A204.1 (cell line): ENCODE data around the gene TTC1.
"Not testable (repeated sequence)": the region's sequence is repeated elsewhere in the genome, so short reads cannot be mapped to it uniquely, and the experiment has no call there.

Source experiments
- FAIRE-seq: peaks from 2 replicates; lab custom pipeline; 2012; peaks lifted over from hg19 to GRCh38; lab: Jason Lieb, UNC

Gene TTC1

DNA sequence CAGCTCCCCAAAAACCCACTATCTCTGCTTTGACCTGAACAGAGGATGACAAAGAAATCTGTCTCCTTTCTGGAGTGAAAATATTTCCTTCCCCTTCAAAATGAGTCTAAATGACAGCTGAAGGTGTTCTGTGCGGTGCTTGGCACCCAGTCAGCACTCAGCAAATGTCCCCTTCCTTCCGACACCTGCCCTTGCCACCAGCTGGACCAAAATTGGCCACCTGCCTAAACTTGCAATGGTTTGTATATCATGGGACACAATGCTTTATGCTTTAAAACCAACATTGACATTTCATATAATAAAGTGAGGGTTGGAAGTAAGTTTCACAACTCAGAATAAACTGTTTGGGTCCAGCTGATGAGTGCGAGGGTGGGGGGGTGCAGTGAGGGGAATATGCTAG lies 7.5 kb upstream of the TTC1 start:
- no peak for FAIRE-seq

DNA sequence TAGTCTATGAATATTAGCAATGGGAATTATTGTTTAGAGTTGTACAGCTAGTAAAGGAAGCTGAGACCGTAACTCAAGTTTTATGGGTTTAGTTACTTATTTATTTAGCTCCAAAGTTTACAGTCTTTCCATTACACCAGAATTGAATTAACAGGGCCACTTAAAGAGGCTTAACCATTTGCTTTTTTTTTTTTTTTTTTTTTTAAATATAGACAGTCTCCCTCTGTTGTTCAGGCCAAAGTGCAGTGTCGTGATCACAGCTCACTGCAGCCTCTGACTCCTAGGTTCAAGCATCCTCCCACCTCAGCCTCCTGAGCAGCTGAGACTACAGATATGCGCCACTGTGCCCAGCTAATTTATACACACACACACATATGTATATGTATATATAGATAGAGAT lies 1.4 kb upstream of the TTC1 start:
- no peak for FAIRE-seq

DNA sequence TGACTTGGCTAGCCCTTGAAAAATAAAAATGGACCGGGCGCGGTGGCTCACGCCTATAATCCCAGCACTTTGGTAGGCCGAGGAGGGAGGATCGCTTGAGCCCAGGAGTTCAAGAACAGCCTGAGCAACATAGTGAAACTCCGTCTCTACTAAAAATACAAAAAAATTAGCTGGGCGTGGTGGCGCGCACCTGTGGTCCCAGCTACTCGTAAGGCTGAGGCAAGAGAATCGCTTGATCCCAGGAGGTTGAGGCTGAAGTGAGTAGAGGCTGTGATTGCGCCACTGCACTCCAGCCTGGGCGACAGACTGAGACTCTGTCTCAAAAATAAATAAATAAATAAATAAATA lies 436 bp upstream of the TTC1 start:
- not testable (repeated sequence) for FAIRE-seq

DNA sequence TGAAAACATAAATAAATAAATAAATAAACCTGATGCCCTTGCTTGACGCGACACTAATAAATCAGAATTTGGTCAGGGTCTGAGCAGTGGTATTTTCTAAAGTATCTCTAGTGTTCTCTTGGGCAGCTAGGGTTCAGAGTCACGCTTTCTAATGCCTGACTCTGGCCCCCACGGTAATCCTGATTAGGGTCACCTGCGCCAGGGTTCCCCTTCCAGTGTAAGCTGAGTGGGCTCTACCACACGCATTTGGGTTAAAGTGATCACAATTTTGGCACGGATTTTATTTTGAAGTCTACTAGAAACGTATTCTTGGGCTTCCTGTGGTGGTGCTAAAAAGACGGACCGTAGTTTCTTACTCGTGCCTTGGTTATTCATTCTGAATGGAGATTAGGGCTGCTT lies 651 bp downstream of the TTC1 start:
- no peak for FAIRE-seq

DNA sequence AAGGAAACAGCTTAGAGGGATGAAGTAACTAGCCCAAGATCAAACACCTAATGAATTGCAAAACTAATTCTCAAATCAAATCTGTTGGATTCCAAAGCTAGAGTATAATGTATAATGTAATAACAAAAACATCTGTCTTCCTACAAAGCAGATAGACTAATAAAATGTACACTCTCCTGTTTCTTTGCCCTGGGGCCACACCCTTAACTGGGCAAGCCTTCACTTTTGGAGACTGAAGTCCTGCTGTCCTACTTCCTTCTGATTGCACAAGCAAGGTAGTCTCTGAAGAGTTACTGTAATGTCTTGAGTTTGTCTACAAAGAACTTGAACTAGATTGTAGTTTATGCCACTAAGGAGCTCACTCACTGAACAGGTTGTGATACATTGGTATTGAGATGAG lies 2.5 kb downstream of the TTC1 start:
- no peak for FAIRE-seq

DNA sequence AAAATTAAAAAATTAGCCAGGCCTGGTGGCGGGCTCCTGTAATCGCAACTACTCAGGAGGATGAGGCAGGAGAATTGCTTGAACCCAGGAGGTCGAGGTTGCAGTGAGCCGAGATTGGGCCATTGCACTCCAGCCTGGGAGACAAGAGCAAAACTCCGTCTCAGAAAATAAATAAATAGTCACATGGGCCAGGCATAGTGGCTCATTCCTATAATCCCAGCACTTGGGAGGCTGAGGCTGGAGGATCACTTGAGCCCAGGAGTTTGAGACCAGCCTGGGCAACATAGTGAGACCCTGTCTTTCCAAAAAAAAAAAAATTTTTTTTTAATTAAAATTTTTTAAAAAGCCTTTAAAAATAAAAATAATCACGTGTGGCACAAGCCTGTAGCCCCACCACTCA lies 5.3 kb downstream of the TTC1 start:
- not testable (repeated sequence) for FAIRE-seq

DNA sequence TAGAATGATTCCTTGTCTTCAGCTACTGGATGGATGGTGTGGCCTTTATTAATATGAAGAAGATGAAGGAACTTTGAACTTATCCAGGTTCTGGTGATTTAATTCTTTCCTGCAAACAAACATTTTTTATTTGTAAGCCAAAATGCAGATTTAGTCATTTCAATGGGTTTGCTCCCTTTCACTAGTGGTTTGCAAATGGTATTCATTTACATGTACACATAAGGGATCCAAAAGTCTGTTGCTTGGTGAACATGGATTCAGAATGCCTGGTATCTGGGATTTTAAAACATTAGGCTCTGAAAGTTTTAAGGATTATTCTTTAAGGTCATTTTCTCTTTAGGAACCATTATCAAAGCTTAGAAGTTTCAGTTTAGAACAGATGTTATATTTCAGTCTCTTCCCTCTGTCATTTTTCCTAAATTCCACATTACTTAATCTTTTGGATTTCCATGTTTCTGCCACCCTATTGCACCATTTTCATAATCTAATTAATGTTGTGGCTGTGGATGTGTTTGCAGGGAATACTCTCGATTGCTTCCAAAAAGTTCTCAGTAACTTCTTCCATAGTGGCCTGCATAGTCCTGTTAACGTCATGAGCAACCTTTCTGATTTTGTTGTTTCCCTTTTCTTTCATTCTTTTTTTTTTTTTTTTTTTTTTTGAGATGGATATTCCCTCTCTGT lies 10.1 kb downstream of the TTC1 start:
- no peak for FAIRE-seq

DNA sequence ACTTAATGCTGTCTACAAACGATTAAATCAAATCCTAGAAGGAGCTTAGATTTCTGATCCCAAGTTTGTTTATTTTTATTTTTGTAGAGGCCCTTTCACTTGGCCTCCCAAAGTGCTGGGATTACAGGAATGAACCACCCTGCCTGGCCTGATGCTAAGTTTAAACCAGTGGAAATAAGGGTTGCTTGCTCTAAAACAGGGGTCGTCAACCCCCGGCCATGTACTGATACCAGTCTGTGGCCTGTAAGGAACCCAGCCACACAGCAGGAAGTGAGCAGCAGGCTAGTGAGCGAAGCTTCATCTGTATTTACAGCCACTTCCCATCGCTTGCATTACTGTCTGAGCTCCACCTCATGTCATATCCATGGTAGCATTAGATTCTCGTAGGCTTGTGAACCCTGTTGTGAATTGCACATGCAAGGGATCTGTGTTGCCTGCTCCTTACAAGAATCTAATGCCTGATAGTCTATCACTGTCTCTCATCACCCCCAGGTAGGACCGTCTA lies 11.4 kb downstream of the TTC1 start:
- no peak for FAIRE-seq

DNA sequence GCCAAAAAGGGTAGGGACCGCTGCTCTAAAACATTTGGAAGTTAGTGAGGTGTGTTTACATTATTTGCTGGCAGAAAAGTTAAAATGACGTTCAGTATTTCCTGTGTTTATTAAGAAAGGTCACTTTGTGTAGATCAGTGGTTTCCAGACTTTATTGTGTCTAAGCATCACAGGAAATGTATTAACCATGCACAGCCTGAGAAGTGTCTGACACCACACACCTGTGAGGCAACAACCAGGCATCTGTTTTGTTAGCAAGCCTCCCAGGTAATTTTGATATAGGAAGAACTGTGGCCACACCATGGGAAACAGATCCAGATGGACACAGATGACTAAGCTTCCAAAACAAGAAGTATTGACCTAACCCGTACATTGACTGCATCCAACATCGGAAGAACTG lies 12.0 kb downstream of the TTC1 start:
- no peak for FAIRE-seq

DNA sequence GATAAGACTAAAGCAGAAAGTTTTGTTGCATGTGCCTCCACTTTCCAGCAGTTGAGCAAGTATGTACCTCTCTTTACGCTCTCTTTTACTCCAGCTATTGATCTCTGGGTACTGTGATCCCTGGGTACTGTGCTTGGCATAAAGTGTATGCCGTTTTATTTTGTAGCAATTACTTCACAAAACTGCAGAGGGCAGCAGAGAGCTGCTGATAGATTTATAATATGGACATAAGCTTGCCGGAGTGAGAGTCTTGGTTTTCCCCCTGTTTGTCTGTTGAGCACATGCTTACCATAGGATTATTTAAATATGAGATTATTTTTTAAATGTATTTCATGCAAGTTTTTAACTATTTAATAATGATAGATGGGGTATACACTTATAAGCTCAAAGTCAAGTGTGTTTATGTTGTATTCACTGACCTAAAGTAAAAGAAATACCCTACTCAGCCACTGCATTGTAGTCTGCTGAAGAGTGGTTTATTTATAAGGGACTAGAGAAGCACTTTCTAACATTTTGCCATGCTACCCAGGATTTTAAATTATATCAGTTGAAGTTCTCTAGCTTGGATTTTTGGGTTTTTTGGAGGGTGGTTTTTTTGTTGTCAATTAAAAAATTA lies 13.0 kb downstream of the TTC1 start:
- FAIRE-seq = peak; percentile 92

DNA sequence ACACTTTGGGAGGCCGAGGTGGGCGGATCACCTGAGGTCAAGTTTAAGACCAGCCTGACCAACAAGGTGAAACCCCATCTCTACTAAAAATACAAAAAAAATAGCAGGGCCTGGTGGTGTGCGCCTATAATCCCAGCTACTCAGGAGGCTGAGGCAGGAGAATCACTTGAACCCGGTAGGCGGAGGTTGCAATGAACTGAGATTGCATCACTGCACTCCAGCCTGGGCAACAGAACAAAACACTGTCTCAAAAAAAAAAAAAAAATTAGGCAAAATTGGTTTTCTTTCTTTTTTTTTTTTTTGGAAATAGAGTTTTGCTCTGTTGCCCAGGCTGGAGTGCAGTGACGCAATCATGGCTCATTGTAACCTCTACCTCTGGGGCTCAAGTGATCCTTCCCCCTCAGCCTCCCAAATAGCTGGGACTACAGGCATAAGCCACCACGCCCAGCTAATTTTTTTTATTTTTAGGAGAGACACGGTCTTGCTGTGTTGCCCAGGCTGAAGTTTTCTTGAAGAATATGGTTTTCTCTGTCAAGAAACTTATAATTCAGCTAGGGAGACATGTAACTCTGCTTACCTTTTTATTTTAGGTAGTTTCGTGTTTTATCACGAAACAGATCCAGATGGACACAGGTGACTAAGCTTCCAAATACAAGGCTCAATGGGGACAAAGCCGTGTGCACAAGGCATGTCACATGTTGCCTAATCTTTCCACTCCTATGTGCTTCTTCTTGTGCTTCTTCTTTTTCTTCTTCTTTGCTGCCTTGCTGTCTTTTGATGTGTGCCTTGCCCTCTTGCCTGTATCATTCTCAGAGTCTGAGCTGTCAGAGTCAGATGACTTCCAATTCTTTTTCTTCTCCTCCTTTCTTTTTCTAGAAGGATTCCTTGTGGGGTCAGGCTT lies 14.3 kb downstream of the TTC1 start:
- FAIRE-seq = no peak

DNA sequence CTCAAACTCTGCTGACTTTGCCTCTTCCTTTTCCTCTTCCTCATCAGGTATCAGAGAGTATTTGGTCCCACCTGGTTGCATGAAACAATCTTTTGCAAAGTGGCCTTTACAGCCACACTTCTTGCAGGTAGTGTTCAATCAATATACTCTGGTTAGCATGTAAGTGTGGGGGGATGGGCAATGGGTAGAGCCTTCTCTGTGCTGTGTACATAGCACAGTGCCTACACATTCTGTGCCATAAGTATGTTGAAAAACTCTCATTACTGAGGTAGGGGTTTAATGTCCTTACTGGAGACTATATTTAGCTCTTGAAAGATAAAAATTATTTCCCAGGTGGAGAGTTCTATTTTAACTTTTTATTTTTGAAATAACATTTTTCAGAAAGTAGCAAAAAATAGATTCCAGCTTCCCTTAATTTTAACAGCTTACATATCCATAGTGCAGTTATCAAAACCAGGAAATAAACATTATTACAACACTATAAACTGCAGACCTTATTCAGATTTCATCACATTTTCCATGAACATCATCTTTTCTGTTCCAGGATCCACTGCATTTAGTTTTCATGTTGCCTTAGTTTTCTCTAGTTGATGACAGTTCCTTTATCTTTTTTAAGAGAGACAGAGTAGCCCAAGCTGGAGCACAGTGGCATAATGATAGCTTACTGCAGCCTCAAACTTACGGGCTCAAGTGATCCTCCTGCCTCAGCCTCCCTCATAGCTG lies 15.1 kb downstream of the TTC1 start:
- no peak for FAIRE-seq

DNA sequence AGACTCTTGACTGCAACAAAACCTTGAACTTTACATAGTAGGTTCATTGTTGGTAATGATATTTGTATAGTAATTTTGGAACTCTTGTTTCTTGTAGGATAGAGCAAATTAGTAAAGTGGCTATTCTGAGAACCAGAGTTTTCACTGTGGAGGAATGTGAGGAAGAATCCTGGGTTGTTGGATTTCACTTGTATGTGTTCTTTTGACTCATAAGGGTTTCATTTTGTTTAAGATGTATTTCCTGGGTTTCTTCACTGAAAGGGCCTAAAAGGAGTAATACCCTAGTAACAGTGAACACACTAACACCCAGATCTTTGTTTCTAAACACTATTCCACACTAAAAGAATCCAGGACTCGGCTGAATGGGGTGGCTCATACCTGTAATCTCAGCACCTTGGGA lies 20.1 kb downstream of the TTC1 start:
- FAIRE-seq = no peak

DNA sequence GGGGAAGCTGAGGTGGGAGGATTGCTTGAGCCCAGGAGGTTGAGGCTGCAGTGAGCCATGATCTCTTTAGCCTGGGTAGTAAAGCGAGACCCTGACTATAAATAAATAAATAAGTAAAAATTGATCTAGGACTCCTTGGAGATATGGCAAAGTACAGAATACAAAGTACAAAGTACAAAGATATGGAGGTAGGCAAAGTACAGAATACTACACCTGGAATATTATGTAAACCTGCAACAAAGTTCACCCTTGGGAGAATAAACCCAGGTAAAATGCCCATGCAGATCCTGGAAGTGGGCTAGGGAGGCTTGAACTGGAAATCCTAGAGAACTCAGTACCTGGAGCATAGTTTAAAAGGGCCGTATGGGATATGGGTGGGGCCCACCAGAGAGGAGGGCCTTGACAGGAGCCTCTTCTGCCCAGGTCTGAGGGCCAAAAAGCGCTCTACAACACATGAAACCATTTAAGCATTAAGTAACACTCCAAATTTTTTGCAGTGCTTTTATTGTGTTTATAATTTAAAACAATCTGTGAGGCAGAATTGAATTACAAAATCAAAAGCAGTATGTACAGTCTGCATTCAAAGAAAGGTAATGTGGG lies 20.7 kb downstream of the TTC1 start:
- no peak for FAIRE-seq

DNA sequence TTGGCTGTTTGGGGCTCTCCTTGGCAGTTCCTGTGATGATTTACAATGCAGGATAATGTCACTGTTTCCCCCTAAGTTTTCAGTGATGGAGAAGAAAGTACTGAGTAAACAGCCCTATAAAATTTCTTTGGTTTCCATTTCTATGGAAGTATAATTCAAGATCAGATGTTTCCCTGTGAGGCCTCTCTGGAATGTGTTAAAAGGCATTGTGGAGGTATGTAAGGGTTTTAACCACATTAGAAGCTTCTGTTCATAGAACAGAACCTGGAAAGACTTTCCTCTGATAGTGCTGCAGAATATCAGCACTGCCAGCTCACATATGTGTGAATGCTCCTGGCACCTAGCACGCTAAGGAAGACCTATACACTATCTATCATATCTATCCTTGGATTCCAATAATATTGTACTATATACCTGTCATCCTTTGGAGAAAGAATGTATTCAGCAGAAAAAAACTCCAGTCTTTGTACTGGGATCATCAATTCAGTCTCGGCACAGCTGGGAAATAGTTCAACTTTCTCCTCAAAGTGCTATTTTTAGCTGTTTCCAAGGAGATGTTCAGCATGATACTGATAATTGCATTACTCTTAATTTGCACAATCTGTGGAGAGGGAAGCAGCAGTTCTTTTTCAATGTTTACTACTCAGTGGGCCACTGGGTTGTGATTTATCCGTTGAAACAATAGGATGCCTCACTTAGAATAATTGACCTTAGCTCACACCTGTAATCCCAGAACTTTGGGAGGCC lies 21.9 kb downstream of the TTC1 start:
- FAIRE-seq = no peak

DNA sequence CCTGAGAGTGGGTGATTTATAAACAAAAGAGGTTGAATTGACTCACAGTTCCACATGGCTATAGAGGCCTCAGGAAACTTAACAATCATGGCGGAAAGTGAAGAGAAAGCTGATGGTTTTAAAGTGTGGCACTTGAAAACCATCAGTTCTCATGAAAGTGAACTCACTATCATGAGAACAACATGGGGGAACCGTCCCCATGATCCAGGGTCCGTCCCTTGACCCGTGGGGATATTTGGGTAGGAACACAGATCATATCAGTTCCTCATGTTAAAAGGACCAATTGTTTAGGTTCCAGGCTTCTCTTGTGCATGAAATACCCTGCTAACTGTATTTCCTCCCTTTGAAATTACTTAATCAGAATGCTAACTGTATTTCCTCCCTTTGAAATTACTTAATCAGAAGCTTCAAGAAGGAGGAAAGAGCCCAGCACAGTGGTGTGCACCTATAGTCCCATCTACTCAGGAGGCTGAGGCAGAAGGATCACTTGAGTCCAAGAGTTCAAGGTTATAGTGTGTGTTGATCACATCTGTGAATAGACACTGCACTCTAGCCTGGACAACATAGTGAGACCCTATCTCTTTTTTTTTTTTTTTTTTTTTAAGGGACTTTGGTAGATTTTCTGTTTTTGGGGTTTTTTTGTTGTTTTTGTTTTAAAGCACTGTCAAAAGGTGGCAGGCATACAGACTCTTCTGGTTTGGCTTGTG lies 24.8 kb downstream of the TTC1 start:
- FAIRE-seq = no peak

DNA sequence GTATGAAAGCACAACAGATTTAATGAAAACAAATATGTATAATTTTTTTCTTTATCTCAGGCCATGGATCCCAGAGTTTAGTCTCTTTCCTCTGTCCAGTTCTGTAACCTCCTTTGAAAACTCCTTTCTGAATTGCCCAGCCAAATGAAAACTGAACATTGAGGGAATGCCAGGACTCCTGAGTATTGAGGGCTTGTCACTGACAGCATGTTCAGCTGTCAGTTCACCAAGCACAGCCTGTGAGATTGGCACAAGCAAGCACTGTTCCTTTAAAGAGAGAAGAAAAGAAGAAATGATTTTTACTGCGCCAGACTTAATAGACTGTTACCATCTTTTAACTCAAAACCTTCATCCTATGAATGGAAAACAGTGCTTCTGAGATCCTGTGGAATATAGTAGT lies 27.3 kb downstream of the TTC1 start:
- FAIRE-seq = no peak

DNA sequence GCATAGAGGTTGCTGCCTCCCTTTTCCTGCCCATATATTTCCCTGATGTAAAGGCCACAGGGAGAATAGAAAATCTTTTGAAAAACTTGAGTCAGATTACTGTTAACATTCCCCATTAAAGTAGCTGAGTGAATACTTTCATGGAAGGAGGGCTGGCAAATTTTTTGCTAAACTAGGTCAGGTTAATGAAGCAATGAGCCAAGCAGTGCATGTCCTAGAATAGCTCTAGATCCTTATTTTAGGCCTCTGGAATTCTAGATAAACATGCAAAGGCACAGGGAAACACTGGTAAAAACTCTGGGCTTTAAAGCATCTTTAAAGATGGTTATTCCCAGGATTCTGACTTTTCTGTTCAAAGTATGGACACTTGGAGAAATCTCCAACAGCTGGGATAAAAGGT lies 27.9 kb downstream of the TTC1 start:
- no peak for FAIRE-seq

DNA sequence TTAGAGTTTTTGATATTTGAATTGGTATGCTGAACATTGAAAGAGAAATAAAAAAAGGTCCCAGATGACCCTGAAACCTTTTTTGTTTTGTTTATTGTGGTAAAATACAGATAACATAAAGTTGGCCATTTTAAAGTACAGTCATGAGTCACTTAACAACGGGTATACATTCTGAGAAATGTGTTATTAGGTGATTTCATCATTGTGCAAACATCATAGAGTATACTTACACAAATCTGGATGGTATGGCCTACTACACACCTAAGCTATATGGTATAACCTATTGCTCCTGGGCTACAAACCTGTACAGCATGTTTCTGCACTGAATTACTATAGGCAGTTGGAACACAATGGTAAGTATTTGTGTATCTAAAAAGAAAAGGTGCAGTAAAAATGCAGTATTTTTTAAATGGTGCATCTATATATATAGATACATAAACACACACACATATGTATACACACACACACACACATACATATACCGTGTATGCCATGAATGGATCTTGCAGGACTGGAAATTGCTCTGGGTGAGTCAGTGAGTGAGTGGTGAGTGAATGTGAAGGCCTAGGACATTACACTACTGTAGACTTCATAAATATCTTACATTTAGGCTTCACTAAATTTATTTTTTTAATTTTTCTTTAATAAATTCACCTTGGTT lies 31.0 kb downstream of the TTC1 start:
- no peak for FAIRE-seq

DNA sequence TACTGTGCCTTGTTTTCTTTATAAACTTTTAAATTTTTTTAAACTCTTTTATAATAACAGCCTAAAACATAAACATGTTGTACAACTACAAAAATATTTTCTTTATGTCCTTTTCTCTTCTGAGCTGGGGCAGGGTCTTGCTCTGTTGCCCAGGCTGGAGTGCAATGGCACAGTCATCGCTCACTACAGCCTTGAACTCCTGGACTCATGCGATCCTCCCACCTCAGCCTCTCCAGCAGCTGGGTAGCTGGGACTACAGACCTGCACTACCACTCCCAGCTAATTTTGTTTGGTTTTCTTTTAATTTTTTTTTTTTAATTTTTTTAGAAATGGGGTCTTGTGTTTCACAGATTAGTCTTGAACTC lies 31.5 kb downstream of the TTC1 start:
- no peak for FAIRE-seq
